GM19438 (cell line): ENCODE measurements around the gene NRTN.
"Not testable (repeated sequence)": the region's sequence is repeated elsewhere in the genome, so short reads cannot be mapped to it uniquely, and the experiment has no call there.

Experiments
- ATAC-seq: cut with Tn5 transposase; IDR thresholded peaks from one replicate; pipeline ENCODE4 v1.9.1; 2021; ENCODE audit warnings: low read depth; ENCODE audit not compliant: unreplicated experiment

Gene NRTN

GRCh38 chr19:5832527-5833216, 27.8 kb downstream of the NRTN start:
- no peak for ATAC-seq

DNA sequence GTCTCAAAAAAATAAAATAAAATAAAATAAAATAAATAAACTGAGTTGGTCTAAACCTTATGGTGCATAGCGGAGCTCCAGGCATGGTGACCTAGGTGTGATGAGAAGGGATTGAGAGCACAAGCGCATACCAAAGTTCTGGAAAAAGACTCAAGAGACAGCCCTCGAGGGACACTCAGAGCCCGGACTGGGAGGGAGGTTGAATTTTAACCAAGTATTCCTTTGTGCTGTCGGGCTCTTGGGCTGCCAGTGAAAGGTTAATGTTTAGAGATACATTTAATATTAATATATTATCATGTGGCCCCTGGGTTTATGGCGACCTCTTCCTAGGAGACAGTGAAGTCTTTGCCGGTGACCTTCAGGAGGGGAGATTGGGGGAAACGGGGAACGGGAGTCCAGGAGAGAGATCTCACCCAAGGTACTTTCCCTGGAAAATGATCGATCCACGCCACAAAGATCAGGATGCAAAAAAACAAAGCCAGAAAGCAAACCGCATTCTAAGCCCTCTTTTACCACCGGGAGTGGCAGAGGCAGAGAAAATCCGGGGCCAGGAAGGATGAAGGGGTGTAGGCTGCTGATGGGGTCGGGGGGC, 33.0 kb downstream of the NRTN start:
- ATAC-seq, result no peak

DNA sequence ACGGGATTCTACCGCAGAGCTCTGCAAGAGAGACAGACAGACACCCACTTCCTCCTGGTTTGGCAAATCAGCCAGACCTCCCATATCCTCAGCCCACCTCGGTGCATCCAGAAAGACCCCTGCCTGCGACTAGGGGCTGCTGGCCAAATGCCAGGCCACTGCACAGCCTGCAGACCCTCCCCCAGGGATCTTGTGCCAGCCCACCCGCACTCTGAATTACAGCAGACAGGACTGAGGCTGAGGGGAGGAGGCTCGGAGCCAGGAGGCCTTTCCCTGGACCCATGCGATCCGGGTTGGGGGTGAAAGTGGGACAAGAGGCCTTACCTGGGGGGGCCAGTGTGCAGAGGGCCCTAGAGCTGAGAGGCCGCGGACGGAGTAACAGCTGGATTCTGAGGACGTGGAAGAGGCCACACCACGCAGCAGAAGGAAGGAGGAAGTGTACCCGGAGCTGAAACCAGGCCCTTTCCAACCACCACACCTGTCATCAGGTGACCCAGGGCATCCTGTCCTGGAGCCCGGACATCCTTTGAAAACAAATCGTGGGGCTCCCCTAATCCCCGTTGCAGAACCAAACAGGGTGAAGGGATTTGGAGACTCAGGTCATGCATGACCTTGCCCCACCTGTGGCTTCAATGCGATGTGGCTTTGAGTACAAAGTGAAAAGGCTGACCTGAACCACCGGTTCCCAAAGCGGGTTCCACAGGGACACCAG, 33.6 kb downstream of the NRTN start:
- no peak for ATAC-seq

- ATAC-seq, result no peak
Measured at GRCh38 chr19:5839065-5840017, 34.5 kb downstream of the NRTN start, which contains the start of gene FUT6. FUT6 (minus strand) TSS chr19:5839702; CDS start chr19:5832567, 7,135 bp downstream.

DNA sequence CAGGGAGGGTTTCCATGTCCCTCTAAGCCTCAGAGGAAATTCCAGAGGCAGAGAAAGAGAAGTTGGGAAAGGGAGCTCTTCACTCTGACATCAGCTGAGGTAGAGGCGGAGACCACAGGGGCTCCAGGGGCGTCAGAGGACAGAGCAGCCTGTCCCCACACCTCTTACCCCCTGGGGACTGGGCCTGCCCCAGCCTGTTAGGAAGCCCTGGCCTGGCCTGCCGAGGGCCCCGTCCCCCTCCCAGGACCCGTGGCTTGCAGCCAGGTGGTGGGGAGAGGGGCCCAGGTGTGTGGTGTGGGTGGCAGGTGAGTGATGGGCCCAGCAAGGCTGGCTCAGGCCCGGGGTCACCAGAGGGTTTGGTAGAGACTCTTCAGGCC, 36.9 kb downstream of the NRTN start:
- ATAC-seq, result not testable (repeated sequence)

- ATAC-seq, result no peak
Measured at GRCh38 chr19:5843295-5843927, 38.5 kb downstream of the NRTN start.

DNA sequence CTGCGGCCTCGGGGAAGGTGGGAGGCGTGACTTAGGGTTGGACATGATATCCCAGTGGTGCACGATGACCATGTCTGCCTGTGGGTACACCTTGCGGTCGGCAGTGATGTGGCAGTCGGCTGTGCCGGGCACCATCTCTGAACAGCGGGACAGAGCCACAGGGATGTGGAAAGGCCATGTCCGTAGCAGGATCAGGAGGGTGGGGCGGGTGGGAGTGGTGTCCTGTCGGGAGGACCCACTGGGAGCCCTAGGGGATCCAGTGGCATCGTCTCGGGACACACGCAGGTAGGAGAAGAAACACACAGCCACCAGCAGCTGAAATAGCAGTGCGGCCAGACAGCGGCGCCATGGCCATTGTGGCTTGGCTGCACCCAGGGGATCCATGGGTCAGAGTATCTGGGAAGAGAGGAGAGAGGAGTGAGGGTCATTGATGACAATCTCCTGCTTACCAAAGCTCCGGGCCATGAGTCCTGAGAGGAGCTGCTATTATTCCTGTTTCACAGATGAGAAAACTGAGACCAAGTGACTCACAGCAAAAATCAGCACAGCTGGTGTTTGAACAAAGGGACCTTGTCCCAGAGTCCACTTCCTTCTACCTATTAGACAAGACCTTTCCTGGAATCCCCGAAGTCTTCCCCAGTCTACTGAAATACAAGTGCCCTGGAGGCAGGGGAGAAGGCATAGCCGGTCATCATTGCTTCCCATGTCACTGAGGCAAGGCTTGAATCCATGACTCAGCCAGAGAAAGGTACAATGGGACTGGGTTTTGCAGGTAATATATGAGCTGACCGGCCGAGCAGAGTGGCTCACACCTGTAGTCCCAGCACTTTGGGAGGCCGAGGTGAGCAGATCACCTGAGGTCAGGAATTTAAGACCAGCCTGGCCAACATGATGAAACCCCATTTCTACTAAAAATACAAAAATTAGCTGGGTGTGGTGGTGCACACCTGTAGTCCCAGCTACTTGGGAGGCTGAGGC, 39.9 kb downstream of the NRTN start:
- ATAC-seq, result no peak

GRCh38 chr19:5847846-5848245, 43.0 kb downstream of the NRTN start:
- not testable (repeated sequence) for ATAC-seq

DNA sequence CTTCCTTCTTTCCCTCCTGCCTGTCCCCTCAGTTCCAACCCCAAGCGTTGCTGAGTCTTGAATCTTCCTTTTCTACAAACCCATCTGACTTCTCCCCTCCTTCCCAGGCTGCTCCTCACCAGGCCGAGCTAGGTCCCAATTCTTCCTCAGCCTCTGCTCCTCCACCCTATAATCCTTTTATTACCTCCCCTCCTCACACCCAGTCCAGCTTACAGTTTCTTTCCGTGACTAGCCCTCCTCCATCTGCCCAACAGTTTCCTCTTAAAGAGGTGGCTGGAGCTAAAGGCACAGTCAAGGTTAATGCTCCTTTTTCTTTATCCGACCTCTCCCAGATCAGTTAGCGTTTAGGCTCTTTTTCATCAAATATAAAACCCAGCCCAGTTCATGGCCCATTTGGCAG, 43.8 kb downstream of the NRTN start:
- ATAC-seq, result not testable (repeated sequence)

DNA sequence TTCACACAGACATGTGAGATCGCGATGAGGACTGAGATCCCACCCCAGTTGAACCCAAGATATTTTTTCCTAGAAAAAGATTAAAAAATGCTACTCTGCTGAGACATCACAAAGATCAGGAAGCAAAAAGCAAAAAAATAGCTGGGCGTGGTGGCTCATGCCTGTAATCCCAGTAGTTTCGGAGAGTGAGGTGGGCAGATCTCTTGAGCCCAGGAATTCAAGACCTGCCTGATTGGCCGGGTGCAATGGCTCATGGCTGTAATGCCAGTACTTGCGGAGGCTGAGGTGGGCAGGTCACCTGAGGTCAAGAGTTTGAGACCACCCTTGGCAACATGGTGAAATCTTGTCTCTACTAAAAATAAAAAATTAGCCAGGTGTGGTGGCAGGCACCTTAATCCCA, 45.3 kb downstream of the NRTN start:
- no peak for ATAC-seq

GRCh38 chr19:5850743-5851293, 46.0 kb downstream of the NRTN start:
- ATAC-seq, result no peak

DNA sequence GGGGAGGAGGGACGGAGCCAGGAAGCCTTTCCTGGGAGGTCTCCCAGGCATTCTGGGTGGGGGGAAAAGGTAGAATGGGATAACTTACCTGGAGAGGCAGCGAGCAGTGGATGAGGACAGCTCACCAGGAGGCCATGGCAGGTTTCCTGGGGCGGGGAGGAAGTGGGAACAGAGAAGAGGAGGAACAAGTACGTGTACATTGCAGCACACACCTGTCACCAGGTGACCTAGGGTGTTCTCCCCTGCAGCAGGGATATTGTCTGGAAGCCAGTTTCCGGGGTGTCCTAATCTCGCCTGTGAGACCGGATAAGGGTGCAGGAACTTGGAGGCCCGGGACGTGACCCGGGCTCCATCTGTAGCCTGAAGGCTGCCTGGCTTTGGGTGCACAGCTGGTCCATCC, 46.4 kb downstream of the NRTN start, which contains the start of gene FUT3:
Gene FUT3, minus strand, starts transcription at position 148 of the 400 bp plus-strand sequence.
- no peak for ATAC-seq

DNA sequence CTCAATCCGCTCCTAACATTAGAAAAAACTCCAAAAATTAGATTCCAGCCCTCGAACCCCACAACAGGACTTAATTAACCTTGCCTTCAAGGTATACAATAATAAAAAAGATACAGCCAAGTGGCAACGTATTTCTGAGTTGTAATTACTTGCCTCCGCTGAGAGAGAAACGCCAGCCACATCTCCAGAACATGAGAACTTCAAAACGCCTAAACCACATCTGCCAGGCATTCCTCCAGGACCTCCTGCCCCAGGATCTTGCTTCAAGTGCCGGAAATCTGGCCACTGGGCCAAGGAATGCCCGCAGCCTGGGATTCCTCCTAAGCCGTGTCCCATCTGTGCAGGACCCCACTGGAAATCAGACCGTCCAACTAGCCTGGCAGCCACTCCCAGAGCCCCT, 49.3 kb downstream of the NRTN start:
- ATAC-seq, result not testable (repeated sequence)

GRCh38 chr19:5855151-5855550, 50.3 kb downstream of the NRTN start:
- ATAC-seq, result not testable (repeated sequence)

DNA sequence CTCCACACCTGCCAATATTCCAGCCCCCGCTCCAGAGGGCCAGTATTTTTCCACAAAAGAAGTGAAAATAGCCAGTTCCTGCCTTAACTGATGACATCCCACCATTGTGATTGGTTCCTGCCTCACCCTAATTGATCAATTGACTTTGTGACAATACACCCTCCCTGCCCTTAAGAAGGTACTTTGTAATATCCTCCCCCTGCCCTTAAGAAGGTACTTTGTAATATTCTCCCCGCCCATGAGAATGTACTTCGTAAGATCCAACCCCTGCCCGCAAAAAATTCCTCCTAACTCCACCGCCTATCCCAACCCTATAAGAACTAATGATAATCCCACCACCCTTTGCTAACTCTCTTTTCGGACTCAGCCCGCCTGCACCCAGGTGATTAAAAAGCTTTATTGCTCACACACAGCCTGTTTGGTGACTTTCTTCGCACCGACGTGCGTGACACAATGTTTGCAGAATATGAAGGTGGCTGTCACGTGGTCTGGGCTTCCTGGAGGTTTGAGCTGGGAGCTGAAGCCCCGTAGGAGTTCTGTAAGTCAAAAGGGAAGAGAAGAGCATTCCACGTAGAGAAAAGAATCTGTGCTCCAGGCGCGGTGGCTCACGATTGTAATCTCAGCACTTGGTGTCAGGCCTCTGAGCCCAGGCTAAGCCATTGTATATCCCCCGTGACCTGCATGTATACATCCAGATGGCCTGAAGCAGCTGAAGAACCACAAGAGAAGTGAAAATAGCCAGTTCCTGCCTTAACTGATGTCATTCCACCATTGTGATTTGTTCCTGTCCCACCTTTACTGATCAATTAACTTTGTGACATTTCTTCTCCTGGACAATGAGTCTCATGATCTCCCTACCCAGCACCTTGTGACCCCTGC, 52.6 kb downstream of the NRTN start:
- ATAC-seq, result no peak

GRCh38 chr19:5863030-5863665, 58.3 kb downstream of the NRTN start:
- no peak for ATAC-seq

DNA sequence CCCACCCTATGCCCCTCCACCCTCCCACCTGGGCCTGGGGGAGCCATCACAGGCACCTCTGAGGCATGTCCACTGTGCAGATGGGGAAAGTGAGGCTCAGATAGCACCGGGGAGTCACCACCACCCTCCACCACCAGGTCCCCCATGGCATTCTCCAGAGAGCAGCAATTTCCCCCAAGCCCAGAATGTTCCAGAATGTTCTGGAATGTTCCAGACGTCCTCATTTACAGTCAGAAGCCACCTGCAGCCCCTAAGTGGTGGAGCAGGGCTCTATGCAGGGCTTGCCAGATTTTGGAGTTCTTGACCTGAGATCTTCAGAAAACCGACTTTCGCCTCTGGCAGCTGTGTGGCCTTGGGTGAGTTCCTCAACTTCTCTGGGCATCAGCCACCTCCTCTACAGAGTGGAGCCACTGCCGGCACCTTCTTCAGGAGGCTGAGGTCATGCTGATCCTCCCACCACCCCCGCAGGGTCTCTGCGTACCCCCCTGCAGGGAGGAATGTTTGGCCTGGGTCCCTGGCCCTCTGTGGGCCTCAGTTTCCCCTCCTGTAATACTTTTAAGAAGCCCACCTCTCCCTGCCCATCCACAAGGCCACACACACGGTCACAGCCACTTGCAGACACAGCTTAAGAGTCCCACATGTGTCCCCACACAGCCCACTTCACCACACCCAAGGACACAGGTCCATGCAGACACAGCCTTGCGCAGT, 59.3 kb downstream of the NRTN start:
- no peak for ATAC-seq
